KG1 (cell line): ENCODE results near the gene CNGB1.
"Not testable (repeated sequence)": the region's sequence is repeated elsewhere in the genome, so short reads cannot be mapped to it uniquely, and the experiment has no call there.

Source experiments
- DNase-seq: peaks from one replicate; lab custom pipeline; 2025; lab: John Stamatoyannopoulos, UW

Gene CNGB1

GRCh38 chr16:57904101-57904500 is 66.8 kb downstream of the CNGB1 start:
- DNase-seq = no peak

GRCh38 chr16:57903656-57904055 is 67.3 kb downstream of the CNGB1 start:
- no peak for DNase-seq

- no peak for DNase-seq
Observed at GRCh38 chr16:57901480-57902069, 69.4 kb downstream of the CNGB1 start.

- no peak for DNase-seq
Observed at GRCh38 chr16:57900796-57901479, 70.0 kb downstream of the CNGB1 start.

GRCh38 chr16:57899771-57900661 is 70.9 kb downstream of the CNGB1 start:
- peak; percentile 46 for DNase-seq

GRCh38 chr16:57898961-57899360 is 72.0 kb downstream of the CNGB1 start:
- DNase-seq = no peak

GRCh38 chr16:57897996-57898395 is 72.9 kb downstream of the CNGB1 start:
- no peak for DNase-seq

GRCh38 chr16:57897053-57897784 is 73.7 kb downstream of the CNGB1 start:
- DNase-seq = no peak

GRCh38 chr16:57895081-57895547 is 75.8 kb downstream of the CNGB1 start:
- DNase-seq = not testable (repeated sequence)

- DNase-seq = no peak
Observed at GRCh38 chr16:57894390-57895080, 76.4 kb downstream of the CNGB1 start.

GRCh38 chr16:57893559-57894389 is 77.2 kb downstream of the CNGB1 start:
- DNase-seq = no peak

GRCh38 chr16:57893217-57893558 is 77.7 kb downstream of the CNGB1 start:
- DNase-seq = no peak

- DNase-seq = no peak
Observed at GRCh38 chr16:57892447-57893096, 78.4 kb downstream of the CNGB1 start.

GRCh38 chr16:57892041-57892440 is 78.9 kb downstream of the CNGB1 start:
- DNase-seq = no peak

- DNase-seq = no peak
Observed at GRCh38 chr16:57890752-57891111, 80.2 kb downstream of the CNGB1 start.

- no peak for DNase-seq
Observed at GRCh38 chr16:57889960-57890751, 80.8 kb downstream of the CNGB1 start.

GRCh38 chr16:57889522-57889921 is 81.4 kb downstream of the CNGB1 start:
- no peak for DNase-seq

GRCh38 chr16:57889111-57889510 is 81.8 kb downstream of the CNGB1 start:
- no peak for DNase-seq

GRCh38 chr16:57888128-57888527 is 82.8 kb downstream of the CNGB1 start:
- DNase-seq = no peak
